GM12878 (cell line): ENCODE results near the gene CDH4. TPM values are rescaled to one million over a fixed set of nuclear protein-coding genes. Genes with fewer than 3 reads are reported as not detected.

Experiments
- ATAC-seq: fragments of 200-7000 bp; cut with Tn5 transposase; 3 replicates; pipeline ENCODE4 v1.9.1; 2020; ENCODE audit warnings: mild to moderate bottlenecking, moderate library complexity
- BruUV-seq: library from RNA; stranded (reverse); fragments of 400-500 nt; replicated peaks from 2 replicates; lab custom pipeline; 2021; lab: Mats Ljungman, UMichigan
- CTCF ChIA-PET: fragments of 300-600 bp; sonication (Branson Sonifier 250); formaldehyde crosslinking; extraction: SDS; loops from one replicate; lab custom pipeline; 2021; ENCODE audit warnings: inconsistent platforms; lab: Yijun Ruan, JAX
- POLR2A ChIA-PET: fragments of 350-600 bp; formaldehyde crosslinking; extraction: SDS; loops from one replicate; lab custom pipeline; 2021; ENCODE audit warnings: inconsistent platforms; lab: Charles Lee
- RAD21 ChIA-PET: fragments of 300-600 bp; sonication (Branson Sonifier 250); formaldehyde crosslinking; loops from one replicate; lab custom pipeline; 2023; ENCODE audit warnings: antibody characterized with exemption; ENCODE audit not compliant: unreplicated experiment; lab: Charles Lee
- SMC1A ChIA-PET: fragments of 300-600 bp; sonication (Branson Sonifier 250); formaldehyde crosslinking; loops from one replicate; lab custom pipeline; 2023; ENCODE audit not compliant: unreplicated experiment, uncharacterized antibody; lab: Charles Lee
- DNase-seq: peaks from one replicate; pipeline ENCODE4 v3.0.0-alpha.2; 2011; ENCODE audit warnings: low read depth, low spot score
- FAIRE-seq: peaks from 3 replicates; lab custom pipeline; 2011; peaks lifted over from hg19 to GRCh38; lab: Jason Lieb, UNC
- H2AFZ ChIP-seq: 2 replicates; pipeline ENCODE4 v1.6.0; 2011; ENCODE audit warnings: low read depth, low read length, control low read depth; ENCODE audit not compliant: control insufficient read depth
- H3K27ac ChIP-seq: 2 replicates; pipeline ENCODE4 v1.5.1; 2011; ENCODE audit warnings: control low read depth; ENCODE audit not compliant: control insufficient read depth, insufficient read depth
- H3K27me3 ChIP-seq, 2 experiments: replicated peaks in 1 of 2; 2 replicates each; pipeline versions ENCODE4 v1.6.0 to v1.6.1; 2011; ENCODE audit warnings: low read length in 1 of 2; ENCODE audit not compliant: control insufficient read depth in 2 of 2, insufficient read depth in 2 of 2
- H3K36me3 ChIP-seq, 2 experiments: 2 replicates each; pipeline ENCODE4 v1.5.1; 2011; ENCODE audit warnings: low read length in 1 of 2; ENCODE audit not compliant: control insufficient read depth in 2 of 2, insufficient read depth in 2 of 2
- H3K4me1 ChIP-seq: 2 replicates; pipeline ENCODE4 v1.6.1; 2011; ENCODE audit warnings: mild to moderate bottlenecking, low read length, moderate library complexity, mixed read lengths; ENCODE audit not compliant: control insufficient read depth, insufficient read depth
- H3K4me2 ChIP-seq: 2 replicates; pipeline ENCODE4 v1.6.0; 2011; ENCODE audit warnings: control low read depth; ENCODE audit not compliant: control insufficient read depth, insufficient read depth
- H3K4me3 ChIP-seq: fragments of 200-600 bp; sonication (generic); 2 replicates; pipeline ENCODE4 v1.5.1; 2016
- H3K79me2 ChIP-seq: 2 replicates; pipeline ENCODE4 v1.6.0; 2011; ENCODE audit warnings: low read length; ENCODE audit not compliant: control insufficient read depth, insufficient read depth
- H3K9ac ChIP-seq: 2 replicates; pipeline ENCODE4 v1.8.0; 2011; ENCODE audit warnings: low read length, control low read depth, mixed read lengths; ENCODE audit not compliant: control insufficient read depth, insufficient read depth
- H3K9me3 ChIP-seq: replicated peaks from 3 replicates; pipeline ENCODE4 v1.5.1; 2011; ENCODE audit warnings: mild to moderate bottlenecking, low read length; ENCODE audit not compliant: control insufficient read depth, insufficient read depth
- H4K20me1 ChIP-seq: 2 replicates; pipeline ENCODE4 v1.6.0; 2011; ENCODE audit not compliant: control insufficient read depth, insufficient read depth
- CREB1 ChIP-seq: IDR thresholded peaks from 2 replicates; pipeline ENCODE4 v1.6.1; 2012; ENCODE audit warnings: low read depth, mild to moderate bottlenecking, inconsistent platforms
- FOS ChIP-seq: IDR thresholded peaks from 3 replicates; pipeline ENCODE4 v1.6.1; 2011; ENCODE audit warnings: borderline replicate concordance; ENCODE audit not compliant: insufficient read length; ENCODE audit errors: extremely low read depth
- JUND ChIP-seq: IDR thresholded peaks from 2 replicates; pipeline ENCODE4 v1.6.1; 2012; ENCODE audit warnings: low read depth, mild to moderate bottlenecking, low read length, improper control_type of control experiment, moderate library complexity
- NR2C2 ChIP-seq: IDR thresholded peaks from 2 replicates; pipeline ENCODE4 v1.6.1; 2011; ENCODE audit warnings: borderline replicate concordance, low read depth; ENCODE audit not compliant: control insufficient read depth, insufficient read length
- RAD21 ChIP-seq: IDR thresholded peaks from 2 replicates; pipeline ENCODE4 v1.6.1; 2011; ENCODE audit warnings: mild to moderate bottlenecking, low read depth, low read length, moderate library complexity; ENCODE audit not compliant: insufficient read depth
- YBX1 ChIP-seq: fragments of 450-650 bp; IDR thresholded peaks from 2 replicates; pipeline ENCODE4 v1.6.1; 2016; ENCODE audit warnings: antibody characterized with exemption
- ZNF24 ChIP-seq: fragments of 450-650 bp; IDR thresholded peaks from 2 replicates; pipeline ENCODE4 v1.6.1; 2017; ENCODE audit warnings: antibody characterized with exemption, mild to moderate bottlenecking
- WGBS: methylation state at CpG from one replicate; pipeline ENCODE4 v1.1.6; 2016; ENCODE audit warnings: low lambda C conversion rate; ENCODE audit not compliant: insufficient replicate concordance, insufficient coverage; ENCODE audit errors: missing lambda C conversion rate; 5-methylcytosine and 5-hydroxymethylcytosine counted together
- in situ Hi-C: fragments of 300-500 bp; cut with MboI; formaldehyde crosslinking; loops from 9 replicates; pipeline ENCODE4 v1.14.3; 2018; ENCODE audit warnings: mixed read lengths
- intact Hi-C: fragments of 100-400 bp; cut with micrococcal nuclease; formaldehyde crosslinking; loops from one replicate; pipeline ENCODE4 v1.14.2; 2022; ENCODE audit not compliant: unreplicated experiment
- polyA plus RNA-seq, 11 experiments: library from polyadenylated mRNA; depleted of rRNA in 4 of 11; unstranded in 6 of 11; stranded (reverse) in 5 of 11; fragments of >200 nt; fragmentation: Nextera tagmentation in 4 of 11; fragmentation: Illumina TruSeq in 1 of 11; extraction: Ambion mirVana in 4 of 11; extraction: Trizol in 1 of 11; gene quantifications; 1 replicate in 1 of 11; 2 replicates in 10 of 11; pipeline versions ENCODE4 v1.2.1 to v1.2.3, GENCODE V29; 2011 to 2016; ENCODE audit warnings: inconsistent platforms in 2 of 11, missing spikeins in 2 of 11, low read depth in 1 of 11
- total RNA-seq, 4 experiments: library from RNA; depleted of rRNA in 3 of 4; stranded (reverse); fragments of >200 nt in 3 of 4; fragmentation: Illumina TruSeq in 1 of 4; extraction: Trizol in 1 of 4; gene quantifications; 2 replicates each; pipeline versions ENCODE4 v1.2.1 to v1.2.3, GENCODE V29; 2013 to 2021
- TF ChIP-seq, protein P1 (sequence below): fragments of 450-650 bp; IDR thresholded peaks from 2 replicates; pipeline ENCODE4 v1.6.1; 2018; ENCODE audit warnings: borderline replicate concordance, mild to moderate bottlenecking; ENCODE audit not compliant: partially characterized antibody
- TF ChIP-seq, protein P2 (sequence below): fragments of 450-650 bp; formaldehyde crosslinking; IDR thresholded peaks from 2 replicates; pipeline ENCODE4 v1.5.0; 2022; ENCODE audit warnings: mild to moderate bottlenecking, missing genetic modification characterization

CDH4 gene
- total and polyA plus RNA-seq, 10 of the 15 experiments (the other 5 are each of a cell fraction or from before 2014, with no cell fraction given) = not detected

GRCh38 chr20:61347443-61347842 is 95.4 kb downstream of the CDH4 start (continued):
- TF ChIP-seq, protein P1, sequence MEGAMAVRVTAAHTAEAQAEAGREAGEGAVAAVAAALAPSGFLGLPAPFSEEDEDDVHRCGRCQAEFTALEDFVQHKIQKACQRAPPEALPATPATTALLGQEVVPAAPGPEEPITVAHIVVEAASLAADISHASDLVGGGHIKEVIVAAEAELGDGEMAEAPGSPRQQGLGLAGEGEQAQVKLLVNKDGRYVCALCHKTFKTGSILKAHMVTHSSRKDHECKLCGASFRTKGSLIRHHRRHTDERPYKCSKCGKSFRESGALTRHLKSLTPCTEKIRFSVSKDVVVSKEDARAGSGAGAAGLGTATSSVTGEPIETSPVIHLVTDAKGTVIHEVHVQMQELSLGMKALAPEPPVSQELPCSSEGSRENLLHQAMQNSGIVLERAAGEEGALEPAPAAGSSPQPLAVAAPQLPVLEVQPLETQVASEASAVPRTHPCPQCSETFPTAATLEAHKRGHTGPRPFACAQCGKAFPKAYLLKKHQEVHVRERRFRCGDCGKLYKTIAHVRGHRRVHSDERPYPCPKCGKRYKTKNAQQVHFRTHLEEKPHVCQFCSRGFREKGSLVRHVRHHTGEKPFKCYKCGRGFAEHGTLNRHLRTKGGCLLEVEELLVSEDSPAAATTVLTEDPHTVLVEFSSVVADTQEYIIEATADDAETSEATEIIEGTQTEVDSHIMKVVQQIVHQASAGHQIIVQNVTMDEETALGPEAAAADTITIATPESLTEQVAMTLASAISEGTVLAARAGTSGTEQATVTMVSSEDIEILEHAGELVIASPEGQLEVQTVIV = no peak

DNA sequence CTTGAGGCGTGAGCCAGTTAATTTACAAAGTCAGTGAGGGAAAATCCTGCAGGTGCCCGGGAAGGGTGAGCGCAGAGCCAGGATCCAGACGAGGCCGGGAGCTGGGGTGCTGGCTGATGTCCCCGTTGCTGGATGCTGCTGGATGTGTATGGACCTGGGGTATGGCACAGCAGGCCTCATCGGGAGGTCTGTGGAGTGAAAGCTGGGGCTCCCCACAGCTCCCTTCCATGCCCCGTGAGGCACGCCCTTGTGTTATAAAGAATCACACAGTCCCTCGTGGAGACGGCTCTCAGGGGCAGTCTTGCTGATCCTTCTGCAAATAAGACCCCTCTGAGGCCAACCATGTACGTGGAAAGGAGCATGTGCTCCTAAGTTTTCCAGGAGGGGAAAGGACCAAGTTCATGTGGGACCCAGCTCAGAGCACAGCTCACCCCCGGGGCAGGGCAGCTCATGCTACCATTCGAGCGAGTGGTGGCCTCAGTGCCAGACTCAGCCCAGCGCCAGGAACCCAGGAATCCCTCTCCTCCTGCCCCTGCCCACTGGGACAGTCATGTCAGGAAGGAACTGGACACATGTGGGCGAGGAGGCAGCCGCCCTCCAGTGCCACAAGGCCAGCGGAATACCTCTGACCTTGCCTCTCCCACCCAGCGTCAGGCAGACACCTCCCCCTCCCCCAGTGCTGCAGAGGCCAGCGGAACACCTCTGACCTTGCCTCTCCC is 97.5 kb downstream of the CDH4 start:
- RAD21 ChIA-PET = no interaction called here

More for the DNA sequence above, 97.5 kb downstream of the CDH4 start:
- DNase-seq (no peak), FAIRE-seq (no peak), ATAC-seq (no peak)
- Histone ChIP-seq H3K36me3 (no peaks in the 10 kb centered on the region), H3K4me1 (no peaks in the 10 kb centered on the region), H3K4me2 (no peak overlapping the region), H3K79me2 (no peaks in the 10 kb centered on the region), H3K9ac (no peak overlapping the region), H3K4me3 (no peak overlapping the region), H3K27me3 (no peaks in the 10 kb centered on the region), H3K9me3 (no peaks in the 10 kb centered on the region; the same call in 2 of the 3 replicates), H2AFZ (no peak overlapping the region), H3K27ac (no peak overlapping the region), H4K20me1 (no peaks in the 10 kb centered on the region)
- CTCF ChIA-PET = no interaction called here
- no TSS peak for BruUV-seq
- in situ Hi-C loops = loop anchor here (25.0 kb wide), 1 partner anchor 1562 kb away; no protein-coding TSS in a partner anchor
- 34% methylated on average over 16 of the region's 21 CpGs for WGBS
- TF ChIP-seq CREB1 (no peak), ZNF24 (no peak), RAD21 (no peak), FOS (no peak), JUND (no peak), NR2C2 (no peak), YBX1 (no peak)
- TF ChIP-seq, protein P2, sequence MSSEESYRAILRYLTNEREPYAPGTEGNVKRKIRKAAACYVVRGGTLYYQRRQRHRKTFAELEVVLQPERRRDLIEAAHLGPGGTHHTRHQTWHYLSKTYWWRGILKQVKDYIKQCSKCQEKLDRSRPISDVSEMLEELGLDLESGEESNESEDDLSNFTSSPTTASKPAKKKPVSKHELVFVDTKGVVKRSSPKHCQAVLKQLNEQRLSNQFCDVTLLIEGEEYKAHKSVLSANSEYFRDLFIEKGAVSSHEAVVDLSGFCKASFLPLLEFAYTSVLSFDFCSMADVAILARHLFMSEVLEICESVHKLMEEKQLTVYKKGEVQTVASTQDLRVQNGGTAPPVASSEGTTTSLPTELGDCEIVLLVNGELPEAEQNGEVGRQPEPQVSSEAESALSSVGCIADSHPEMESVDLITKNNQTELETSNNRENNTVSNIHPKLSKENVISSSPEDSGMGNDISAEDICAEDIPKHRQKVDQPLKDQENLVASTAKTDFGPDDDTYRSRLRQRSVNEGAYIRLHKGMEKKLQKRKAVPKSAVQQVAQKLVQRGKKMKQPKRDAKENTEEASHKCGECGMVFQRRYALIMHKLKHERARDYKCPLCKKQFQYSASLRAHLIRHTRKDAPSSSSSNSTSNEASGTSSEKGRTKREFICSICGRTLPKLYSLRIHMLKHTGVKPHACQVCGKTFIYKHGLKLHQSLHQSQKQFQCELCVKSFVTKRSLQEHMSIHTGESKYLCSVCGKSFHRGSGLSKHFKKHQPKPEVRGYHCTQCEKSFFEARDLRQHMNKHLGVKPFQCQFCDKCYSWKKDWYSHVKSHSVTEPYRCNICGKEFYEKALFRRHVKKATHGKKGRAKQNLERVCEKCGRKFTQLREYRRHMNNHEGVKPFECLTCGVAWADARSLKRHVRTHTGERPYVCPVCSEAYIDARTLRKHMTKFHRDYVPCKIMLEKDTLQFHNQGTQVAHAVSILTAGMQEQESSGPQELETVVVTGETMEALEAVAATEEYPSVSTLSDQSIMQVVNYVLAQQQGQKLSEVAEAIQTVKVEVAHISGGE (CRISPR knock-in tag) = no peak
- POLR2A ChIA-PET = no interaction called here
- SMC1A ChIA-PET = no interaction called here
- intact Hi-C loops = no loop called here
